DLD1 (cell line): ENCODE results near the gene OR9Q2.
"Not testable (repeated sequence)": the region's sequence is repeated elsewhere in the genome, so short reads cannot be mapped to it uniquely, and the experiment has no call there.

Experiments
- in situ Hi-C: cut with HindIII; loops from 2 replicates; pipeline ENCODE4 v1.10.0; 2017; ENCODE audit warnings: low sequenced_read_pairs

The OR9Q2 gene

GRCh38 chr11:58188770-58189169 lies at the start of gene OR9Q2:
Gene OR9Q2 (plus strand): TSS chr11:58189070. CDS start chr11:58190491, 1,421 bp downstream.
- in situ Hi-C loops, result no loop called here

- in situ Hi-C loops, result no loop called here
Measured at GRCh38 chr11:58142761-58143160, 46.1 kb upstream of the OR9Q2 start.

- in situ Hi-C loops, result no loop called here
Measured at GRCh38 chr11:58152781-58153180, 36.1 kb upstream of the OR9Q2 start.

- in situ Hi-C loops, result no loop called here
Measured at GRCh38 chr11:58164389-58164788, 24.5 kb upstream of the OR9Q2 start.

- in situ Hi-C loops, result no loop called here
Measured at GRCh38 chr11:58164990-58165389, 23.9 kb upstream of the OR9Q2 start.

- in situ Hi-C loops, result no loop called here
Measured at GRCh38 chr11:58165504-58166106, 23.3 kb upstream of the OR9Q2 start.

GRCh38 chr11:58177409-58178054 lies 11.3 kb upstream of the OR9Q2 start:
- in situ Hi-C loops, result no loop called here

GRCh38 chr11:58178444-58178843 lies 10.4 kb upstream of the OR9Q2 start:
- in situ Hi-C loops, result no loop called here

- in situ Hi-C loops, result no loop called here
Measured at GRCh38 chr11:58179648-58180047, 9.2 kb upstream of the OR9Q2 start.

GRCh38 chr11:58186938-58187337 lies 1.9 kb upstream of the OR9Q2 start:
- in situ Hi-C loops, result no loop called here

- in situ Hi-C loops, result no loop called here
Measured at GRCh38 chr11:58192229-58192628, 3.4 kb downstream of the OR9Q2 start.

GRCh38 chr11:58193391-58193790 lies 4.5 kb downstream of the OR9Q2 start:
- in situ Hi-C loops, result no loop called here

- in situ Hi-C loops, result no loop called here
Measured at GRCh38 chr11:58195939-58196338, 7.1 kb downstream of the OR9Q2 start.

GRCh38 chr11:58199271-58199670 lies 10.4 kb downstream of the OR9Q2 start:
- in situ Hi-C loops, result no loop called here

- in situ Hi-C loops, result no loop called here
Measured at GRCh38 chr11:58204042-58204441, 15.2 kb downstream of the OR9Q2 start, which contains the start of gene OR1S2. Gene OR1S2 (minus strand): TSS chr11:58204142. CDS start chr11:58204142, 0 bp downstream.

GRCh38 chr11:58212420-58212819 lies 23.6 kb downstream of the OR9Q2 start, which contains the start of gene OR1S1:
Gene OR1S1 (plus strand): TSS chr11:58212720.
- in situ Hi-C loops, result not testable (repeated sequence)

- in situ Hi-C loops, result no loop called here
Measured at GRCh38 chr11:58216476-58216875, 27.6 kb downstream of the OR9Q2 start.

- in situ Hi-C loops, result no loop called here
Measured at GRCh38 chr11:58222721-58223120, 33.9 kb downstream of the OR9Q2 start.

- in situ Hi-C loops, result no loop called here
Measured at GRCh38 chr11:58227956-58228615, 39.2 kb downstream of the OR9Q2 start.
